A673 (cell line): ENCODE data around the gene LRRC4B.

Experiments
- EZH2 ChIP-seq: fragments of 200-600 bp; sonication (generic); IDR thresholded peaks from 2 replicates; pipeline ENCODE4 v1.6.1; 2017; ENCODE audit warnings: borderline replicate concordance, low read depth, mild to moderate bottlenecking, mixed read lengths, antibody characterized with exemption, low read length; ENCODE audit not compliant: poor library complexity, severe bottlenecking
- TF ChIP-seq, protein P1 (sequence below): fragments of 300-800, 200-600 bp; sonication (generic); conservative IDR thresholded peaks from 2 replicates; pipeline ENCODE4 v1.5.1; 2017; ENCODE audit warnings: low read depth, mild to moderate bottlenecking, antibody characterized with exemption, low read length, moderate library complexity, mixed read lengths

DNA sequence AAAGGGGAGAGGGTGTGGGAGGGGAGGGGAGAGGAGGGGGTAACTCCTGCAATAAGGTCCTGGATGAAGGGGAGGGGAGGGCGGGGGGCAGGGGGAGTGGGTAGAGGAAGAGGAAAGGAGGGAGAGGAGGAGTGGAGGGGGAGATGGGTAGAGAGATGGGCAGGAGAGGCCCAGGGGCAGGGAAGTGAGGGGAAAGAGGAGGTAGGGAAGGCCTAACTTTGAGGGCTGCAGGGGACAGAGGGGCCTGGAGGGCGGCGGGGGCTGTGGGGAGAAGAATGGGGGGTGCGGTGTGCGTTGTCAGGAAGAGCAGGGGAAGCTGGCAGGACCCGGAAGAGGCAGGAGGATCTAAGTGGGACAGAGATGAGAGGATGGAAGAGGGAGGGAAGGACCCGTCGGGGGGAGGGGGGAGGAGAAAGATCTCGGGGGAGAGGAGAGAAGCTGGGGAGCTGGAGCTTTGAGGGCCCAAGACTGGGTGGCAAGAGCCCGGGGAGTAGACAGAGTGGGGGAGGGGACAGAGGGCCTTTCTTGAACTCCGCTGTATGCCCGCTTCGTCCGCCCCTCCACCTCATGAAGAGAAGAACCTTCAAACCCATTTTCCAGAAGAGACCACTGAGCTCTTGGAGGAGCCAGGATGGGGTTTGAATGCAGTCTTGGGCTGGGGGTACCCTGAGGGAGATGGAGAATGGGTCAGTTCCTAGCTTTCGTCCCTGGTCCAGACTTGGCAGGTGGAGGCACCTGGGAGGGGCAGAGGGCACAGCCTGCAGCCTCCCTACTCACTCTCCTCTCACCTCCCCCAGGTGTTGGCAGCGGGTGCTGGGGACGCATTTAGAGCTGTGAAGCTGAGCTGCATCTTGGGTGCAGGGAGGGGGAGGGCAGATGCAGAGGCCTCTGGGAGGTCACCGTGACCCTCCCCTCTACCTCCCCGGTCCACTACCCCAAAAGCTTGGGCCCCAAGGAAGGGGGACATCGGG, 778 bp upstream of the LRRC4B start:
- TF ChIP-seq EZH2, result no peak
- TF ChIP-seq, protein P1, sequence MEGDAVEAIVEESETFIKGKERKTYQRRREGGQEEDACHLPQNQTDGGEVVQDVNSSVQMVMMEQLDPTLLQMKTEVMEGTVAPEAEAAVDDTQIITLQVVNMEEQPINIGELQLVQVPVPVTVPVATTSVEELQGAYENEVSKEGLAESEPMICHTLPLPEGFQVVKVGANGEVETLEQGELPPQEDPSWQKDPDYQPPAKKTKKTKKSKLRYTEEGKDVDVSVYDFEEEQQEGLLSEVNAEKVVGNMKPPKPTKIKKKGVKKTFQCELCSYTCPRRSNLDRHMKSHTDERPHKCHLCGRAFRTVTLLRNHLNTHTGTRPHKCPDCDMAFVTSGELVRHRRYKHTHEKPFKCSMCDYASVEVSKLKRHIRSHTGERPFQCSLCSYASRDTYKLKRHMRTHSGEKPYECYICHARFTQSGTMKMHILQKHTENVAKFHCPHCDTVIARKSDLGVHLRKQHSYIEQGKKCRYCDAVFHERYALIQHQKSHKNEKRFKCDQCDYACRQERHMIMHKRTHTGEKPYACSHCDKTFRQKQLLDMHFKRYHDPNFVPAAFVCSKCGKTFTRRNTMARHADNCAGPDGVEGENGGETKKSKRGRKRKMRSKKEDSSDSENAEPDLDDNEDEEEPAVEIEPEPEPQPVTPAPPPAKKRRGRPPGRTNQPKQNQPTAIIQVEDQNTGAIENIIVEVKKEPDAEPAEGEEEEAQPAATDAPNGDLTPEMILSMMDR, result no peak
